Lower leg skin (tissue), 3 donors: Measurements from ENCODE around the gene ZNF512B.

ENCODE experiments used
- CTCF ChIP-seq, 3 donors: fragments of 450-650 bp; IDR thresholded peaks; one replicate each; pipeline ENCODE4 v1.5.1; 2016; ENCODE audit warnings: antibody characterized with exemption in 3 of 3, mild to moderate bottlenecking in 3 of 3, moderate library complexity in 2 of 3
- POLR2A ChIP-seq, 2 donors: fragments of 450-650 bp; IDR thresholded peaks; one replicate each; pipeline ENCODE4 v1.6.1; 2016 to 2017; ENCODE audit warnings: antibody characterized with exemption in 2 of 2, mild to moderate bottlenecking in 1 of 2, moderate library complexity in 1 of 2

GRCh38 chr20:63934271-63935068, 35.3 kb downstream of the ZNF512B start:
- TF ChIP-seq POLR2A (IDR thresholded peaks at IDR 0.05): no peak
- no peak for TF ChIP-seq CTCF (IDR thresholded peaks at IDR 0.05)
